Measurements from ENCODE around the gene HCN4.
A peak's percentile ranks its signal among the peaks of the same experiment; 100 is the strongest.

Gene HCN4

GRCh38 chr15:73378089-73378488 is 9.3 kb upstream of the HCN4 start:
- Histone ChIP-seq H3K4me1 (ENCODE audit: insufficient read depth, low read length) (no peaks in the 10 kb centered on the region), H3K36me3 (ENCODE audit: insufficient read depth, low read length) (no peaks in the 10 kb centered on the region), H3K9me3 (ENCODE audit: insufficient read depth, low read depth, low read length) (peaks cover 9% of the 10 kb centered on the region; the same call in 1 of the 2 replicates), H3K27me3 (ENCODE audit: insufficient read depth, low read length) (peaks cover 5% of the 10 kb centered on the region; the same call in 1 of the 2 replicates), H3K9ac (ENCODE audit: low read depth, low read length) (no peak overlapping the region), H3K27ac (ENCODE audit: low read depth, low read length) (no peak overlapping the region), H3K4me3 (ENCODE audit: low read length) (no peak overlapping the region)
- 88% methylated on average over 12 of the region's 12 CpGs for WGBS

DNA sequence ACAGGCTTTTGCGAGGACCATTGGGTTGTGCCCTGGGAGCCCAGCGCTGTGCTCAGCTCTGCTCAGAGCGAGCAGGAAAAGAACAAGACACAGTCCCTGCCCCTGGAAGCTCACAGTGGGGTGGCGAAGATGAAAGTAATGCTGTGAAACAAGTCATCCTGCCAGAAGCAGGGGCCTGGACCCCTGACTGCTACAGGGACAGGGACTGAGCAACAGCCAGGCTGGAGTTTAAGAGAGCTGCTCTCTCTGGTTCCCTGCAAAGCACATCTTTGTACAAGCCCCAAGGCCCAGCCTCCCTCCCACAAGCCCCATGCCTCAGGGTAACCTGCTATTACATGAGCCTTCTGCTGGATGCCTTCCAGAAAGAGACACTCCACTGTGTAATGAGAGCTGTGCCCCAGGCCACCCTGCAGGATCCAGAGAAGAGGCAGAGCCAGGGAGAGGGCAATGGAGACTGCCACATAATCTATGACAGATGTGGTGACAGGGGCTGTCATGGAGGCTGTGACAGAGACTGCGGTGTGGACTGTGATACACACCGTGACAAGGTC is 7.1 kb upstream of the HCN4 start:
- 70% methylated on average over 6 of the region's 6 CpGs for WGBS
- Histone ChIP-seq H3K4me1 (ENCODE audit: insufficient read depth, low read length) (peaks cover 14% of the 10 kb centered on the region), H3K36me3 (ENCODE audit: insufficient read depth, low read length) (no peaks in the 10 kb centered on the region), H3K27ac (ENCODE audit: low read depth, low read length) (no peak overlapping the region), H3K9me3 (ENCODE audit: insufficient read depth, low read depth, low read length) (peaks cover 5% of the 10 kb centered on the region; the same call in 1 of the 2 replicates), H3K9ac (ENCODE audit: low read depth, low read length) (no peak overlapping the region), H3K27me3 (ENCODE audit: insufficient read depth, low read length) (peaks cover 14% of the 10 kb centered on the region), H3K4me3 (ENCODE audit: low read length) (no peak overlapping the region)

DNA sequence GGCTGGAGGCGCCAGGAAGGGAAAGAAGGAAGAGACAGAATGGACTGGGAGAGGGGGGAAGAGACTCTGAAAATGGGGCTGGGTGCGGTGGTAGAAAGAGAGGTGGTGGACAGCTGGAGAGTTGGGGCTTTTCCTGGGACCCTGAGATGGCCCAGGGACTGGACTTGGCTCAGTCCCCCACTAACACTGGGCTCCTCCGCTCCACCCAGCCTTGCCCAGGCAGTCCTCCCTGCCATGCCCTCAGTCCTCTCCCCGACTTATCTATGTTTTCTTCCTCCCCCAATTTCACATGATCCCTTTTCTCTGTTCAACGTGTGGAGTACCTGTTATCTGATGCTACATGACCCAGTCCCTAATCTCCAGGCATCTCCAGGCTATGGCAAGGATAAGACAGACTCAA is 6.3 kb upstream of the HCN4 start:
- peaks cover 19% of the 10 kb centered on the region for H3K4me1 ChIP-seq (ENCODE audit: insufficient read depth, low read length)
- H3K9ac ChIP-seq (ENCODE audit: low read depth, low read length) = no peak overlapping the region
- no peaks in the 10 kb centered on the region for H3K9me3 ChIP-seq (ENCODE audit: insufficient read depth, low read depth, low read length)
- no peak overlapping the region for H3K4me3 ChIP-seq (ENCODE audit: low read length)
- 73% methylated on average over 5 of the region's 5 CpGs for WGBS
- H3K27me3 ChIP-seq (ENCODE audit: insufficient read depth, low read length) = peaks cover 22% of the 10 kb centered on the region
- no peak overlapping the region for H3K27ac ChIP-seq (ENCODE audit: low read depth, low read length)
- H3K36me3 ChIP-seq (ENCODE audit: insufficient read depth, low read length) = no peaks in the 10 kb centered on the region

DNA sequence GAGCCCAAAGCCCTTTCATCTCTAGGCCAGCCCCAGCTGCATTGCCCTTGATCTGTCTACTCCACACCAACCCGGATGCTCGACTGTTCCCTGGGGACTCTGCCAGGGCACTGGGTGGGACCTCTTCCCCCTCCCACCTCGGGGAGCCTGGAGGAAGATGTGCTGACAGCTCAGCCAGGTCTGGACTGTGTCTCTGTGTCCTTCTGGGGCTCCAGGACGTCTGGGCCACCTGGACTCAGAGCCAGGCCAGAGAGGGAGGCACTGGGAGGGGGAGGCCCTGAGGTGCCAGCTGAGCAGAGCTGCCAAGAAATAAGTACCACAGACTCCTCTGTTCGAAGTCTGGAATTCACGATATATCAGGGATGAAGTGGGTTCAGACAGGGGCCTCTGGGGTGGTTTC is 5.8 kb upstream of the HCN4 start:
- no peak overlapping the region for H3K9ac ChIP-seq (ENCODE audit: low read depth, low read length)
- 82% methylated on average over 6 of the region's 6 CpGs for WGBS
- peaks cover 26% of the 10 kb centered on the region for H3K27me3 ChIP-seq (ENCODE audit: insufficient read depth, low read length)
- H3K4me3 ChIP-seq (ENCODE audit: low read length) = no peak overlapping the region
- H3K4me1 ChIP-seq (ENCODE audit: insufficient read depth, low read length) = peaks cover 22% of the 10 kb centered on the region
- no peaks in the 10 kb centered on the region for H3K9me3 ChIP-seq (ENCODE audit: insufficient read depth, low read depth, low read length)
- no peaks in the 10 kb centered on the region for H3K36me3 ChIP-seq (ENCODE audit: insufficient read depth, low read length)
- H3K27ac ChIP-seq (ENCODE audit: low read depth, low read length) = no peak overlapping the region

DNA sequence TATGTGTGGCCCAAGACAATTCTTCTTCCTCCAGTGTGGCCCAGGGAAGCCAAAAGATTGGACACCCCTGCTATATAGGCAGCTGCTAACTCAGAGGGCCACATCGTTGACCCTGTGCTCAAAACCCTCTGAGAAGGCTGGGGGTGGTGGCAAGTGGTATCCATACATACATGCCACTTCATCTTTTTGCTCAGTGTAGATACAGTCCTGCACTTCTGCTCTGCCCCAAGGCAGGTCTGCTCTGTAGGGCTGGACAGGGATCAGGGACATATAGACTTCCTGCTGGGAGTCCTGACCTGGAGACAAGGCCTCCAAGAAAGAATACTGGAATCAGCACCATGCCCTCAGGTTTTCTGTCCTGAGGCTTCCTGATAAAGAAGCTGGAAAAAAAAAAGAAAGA is 4.5 kb upstream of the HCN4 start:
- Histone ChIP-seq H3K27ac (ENCODE audit: low read depth, low read length) (no peak overlapping the region), H3K36me3 (ENCODE audit: insufficient read depth, low read length) (no peaks in the 10 kb centered on the region), H3K9me3 (ENCODE audit: insufficient read depth, low read depth, low read length) (no peaks in the 10 kb centered on the region), H3K9ac (ENCODE audit: low read depth, low read length) (no peak overlapping the region), H3K4me3 (ENCODE audit: low read length) (no peak overlapping the region), H3K27me3 (ENCODE audit: insufficient read depth, low read length) (peaks cover 39% of the 10 kb centered on the region), H3K4me1 (ENCODE audit: insufficient read depth, low read length) (peaks cover 22% of the 10 kb centered on the region)
- 92% methylated on average over 1 of the region's 1 CpG for WGBS

- 35% methylated on average over 2 of the region's 2 CpGs for WGBS
- H3K9me3 ChIP-seq (ENCODE audit: insufficient read depth, low read depth, low read length) = no peaks in the 10 kb centered on the region
- no peaks in the 10 kb centered on the region for H3K36me3 ChIP-seq (ENCODE audit: insufficient read depth, low read length)
- peaks cover 53% of the 10 kb centered on the region for H3K27me3 ChIP-seq (ENCODE audit: insufficient read depth, low read length)
- H3K9ac ChIP-seq (ENCODE audit: low read depth, low read length) = no peak overlapping the region
- H3K4me3 ChIP-seq (ENCODE audit: low read length) = no peak overlapping the region
- H3K4me1 ChIP-seq (ENCODE audit: insufficient read depth, low read length) = peaks cover 26% of the 10 kb centered on the region
- no peak overlapping the region for H3K27ac ChIP-seq (ENCODE audit: low read depth, low read length)
Observed at GRCh38 chr15:73371812-73372211, 3.1 kb upstream of the HCN4 start.

GRCh38 chr15:73370151-73370550 is 1.4 kb upstream of the HCN4 start:
- Histone ChIP-seq H3K27ac (ENCODE audit: low read depth, low read length) (no peak overlapping the region), H3K36me3 (ENCODE audit: insufficient read depth, low read length) (no peaks in the 10 kb centered on the region), H3K9me3 (ENCODE audit: insufficient read depth, low read depth, low read length) (no peaks in the 10 kb centered on the region), H3K4me3 (ENCODE audit: low read length) (peak overlapping the region; percentile 70; the same call in 1 of the 2 replicates), H3K4me1 (ENCODE audit: insufficient read depth, low read length) (peaks cover 40% of the 10 kb centered on the region), H3K27me3 (ENCODE audit: insufficient read depth, low read length) (peaks cover 62% of the 10 kb centered on the region), H3K9ac (ENCODE audit: low read depth, low read length) (no peak overlapping the region)
- WGBS = 17% methylated on average over 2 of the region's 3 CpGs

GRCh38 chr15:73369154-73369694 is 466 bp upstream of the HCN4 start:
- no peaks in the 10 kb centered on the region for H3K9me3 ChIP-seq (ENCODE audit: insufficient read depth, low read depth, low read length)
- H3K27ac ChIP-seq (ENCODE audit: low read depth, low read length) = no peak overlapping the region
- H3K27me3 ChIP-seq (ENCODE audit: insufficient read depth, low read length) = peaks cover 61% of the 10 kb centered on the region
- 1% methylated on average over 44 of the region's 44 CpGs for WGBS
- no peaks in the 10 kb centered on the region for H3K36me3 ChIP-seq (ENCODE audit: insufficient read depth, low read length)
- peak overlapping the region; percentile 70 for H3K4me3 ChIP-seq (ENCODE audit: low read length)
- H3K4me1 ChIP-seq (ENCODE audit: insufficient read depth, low read length) = peaks cover 40% of the 10 kb centered on the region
- H3K9ac ChIP-seq (ENCODE audit: low read depth, low read length) = no peak overlapping the region

DNA sequence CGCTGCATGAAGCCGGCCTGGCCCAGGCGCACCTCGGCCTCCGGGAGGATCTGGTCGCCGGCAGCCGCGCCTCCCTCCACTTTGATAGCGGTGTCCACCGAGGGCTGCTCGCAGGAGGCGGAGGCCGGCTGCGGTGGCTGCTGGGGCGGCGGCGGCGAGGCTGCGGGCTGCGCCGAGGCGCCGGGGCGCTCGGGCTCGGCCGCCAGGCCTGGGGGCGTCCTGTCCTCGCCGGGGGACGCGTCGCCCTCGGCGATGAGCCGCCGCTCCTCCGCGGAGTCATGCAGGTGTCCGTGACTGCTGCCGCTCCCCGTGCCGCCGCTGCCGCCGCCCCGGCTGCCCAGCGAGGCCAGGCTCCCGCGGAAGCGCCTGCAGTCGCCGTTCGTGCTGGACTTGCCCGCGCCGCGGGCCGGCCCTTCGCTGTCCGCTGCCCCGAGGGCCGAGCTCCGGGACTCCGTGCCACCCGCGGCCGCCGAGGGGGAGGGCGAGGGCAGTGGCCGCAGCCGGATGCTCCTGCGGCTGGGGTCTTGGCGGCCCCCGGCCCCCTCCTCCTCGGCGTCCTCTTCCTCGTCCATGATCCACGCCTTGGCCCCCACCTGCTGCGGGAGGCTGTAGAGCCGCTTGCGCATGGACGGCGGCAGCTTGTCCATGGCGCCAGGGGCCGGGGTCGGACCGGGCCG is 996 bp downstream of the HCN4 start:
- peaks cover 41% of the 10 kb centered on the region for H3K4me1 ChIP-seq (ENCODE audit: insufficient read depth, low read length)
- H3K27me3 ChIP-seq (ENCODE audit: insufficient read depth, low read length) = peaks cover 57% of the 10 kb centered on the region
- no peaks in the 10 kb centered on the region for H3K9me3 ChIP-seq (ENCODE audit: insufficient read depth, low read depth, low read length)
- H3K27ac ChIP-seq (ENCODE audit: low read depth, low read length) = no peak overlapping the region
- H3K36me3 ChIP-seq (ENCODE audit: insufficient read depth, low read length) = no peaks in the 10 kb centered on the region
- peak overlapping the region; percentile 70 for H3K4me3 ChIP-seq (ENCODE audit: low read length)
- under 1% methylated on average over 90 of the region's 90 CpGs for WGBS
- H3K9ac ChIP-seq (ENCODE audit: low read depth, low read length) = peak overlapping the region; percentile 73; the same call in 1 of the 2 replicates

DNA sequence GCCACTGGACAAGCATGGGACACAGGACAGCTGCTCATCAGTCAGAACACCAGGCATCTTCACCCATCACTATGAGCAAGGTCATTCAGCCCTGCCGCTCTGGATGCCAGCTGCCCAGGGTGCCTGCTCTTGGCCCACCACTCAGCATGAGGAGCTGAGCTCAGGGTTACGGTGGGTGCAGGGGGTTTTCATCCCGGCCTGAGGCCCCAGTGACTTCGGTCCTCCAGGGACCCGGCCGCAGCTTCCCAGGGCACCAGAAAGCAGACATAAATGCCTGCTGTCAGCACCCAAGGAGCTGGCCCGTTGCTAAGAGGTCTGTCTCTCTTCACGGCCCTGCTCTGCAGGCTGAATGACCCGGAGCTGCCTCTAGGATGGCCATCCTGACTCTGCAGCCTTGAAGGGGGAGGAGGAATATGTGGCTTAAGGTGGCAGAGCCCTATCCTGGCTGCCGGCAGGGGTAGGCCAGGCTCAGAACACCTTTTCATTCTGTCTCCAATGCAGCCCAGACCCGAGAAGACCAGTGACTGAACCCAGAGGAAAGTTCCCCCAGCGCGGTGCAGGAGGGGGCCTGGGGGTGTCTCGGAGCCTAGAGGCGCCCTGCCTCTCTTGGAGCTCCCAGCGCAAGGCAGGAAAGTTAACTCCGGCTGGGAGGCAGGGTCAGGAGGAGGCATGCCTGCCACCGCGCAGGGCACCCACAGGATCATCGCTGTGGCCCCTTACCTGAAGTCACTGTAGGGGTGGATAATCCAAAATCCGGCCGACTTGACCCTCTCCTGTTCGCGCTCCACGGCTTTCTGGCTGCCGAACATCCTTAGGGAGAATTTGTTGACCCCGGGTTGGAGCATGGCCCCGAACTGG is 1.8 kb downstream of the HCN4 start:
- Histone ChIP-seq H3K27me3 (ENCODE audit: insufficient read depth, low read length) (peaks cover 57% of the 10 kb centered on the region), H3K9me3 (ENCODE audit: insufficient read depth, low read depth, low read length) (no peaks in the 10 kb centered on the region), H3K36me3 (ENCODE audit: insufficient read depth, low read length) (no peaks in the 10 kb centered on the region), H3K4me3 (ENCODE audit: low read length) (peak overlapping the region; percentile 70), H3K4me1 (ENCODE audit: insufficient read depth, low read length) (peaks cover 39% of the 10 kb centered on the region), H3K27ac (ENCODE audit: low read depth, low read length) (no peak overlapping the region), H3K9ac (ENCODE audit: low read depth, low read length) (peak overlapping the region; percentile 36; the same call in 1 of the 2 replicates)
- WGBS = 17% methylated on average over 28 of the region's 28 CpGs

- no peak overlapping the region for H3K4me3 ChIP-seq (ENCODE audit: low read length)
- no peak overlapping the region for H3K27ac ChIP-seq (ENCODE audit: low read depth, low read length)
- H3K4me1 ChIP-seq (ENCODE audit: insufficient read depth, low read length) = peaks cover 21% of the 10 kb centered on the region
- H3K27me3 ChIP-seq (ENCODE audit: insufficient read depth, low read length) = peaks cover 30% of the 10 kb centered on the region
- H3K9me3 ChIP-seq (ENCODE audit: insufficient read depth, low read depth, low read length) = no peaks in the 10 kb centered on the region
- H3K9ac ChIP-seq (ENCODE audit: low read depth, low read length) = no peak overlapping the region
- no peaks in the 10 kb centered on the region for H3K36me3 ChIP-seq (ENCODE audit: insufficient read depth, low read length)
- 85% methylated on average over 3 of the region's 3 CpGs for WGBS
Observed at GRCh38 chr15:73364070-73364469, 4.7 kb downstream of the HCN4 start.
